ENCODE measurements around the gene SLC5A2.

The SLC5A2 gene

DNA sequence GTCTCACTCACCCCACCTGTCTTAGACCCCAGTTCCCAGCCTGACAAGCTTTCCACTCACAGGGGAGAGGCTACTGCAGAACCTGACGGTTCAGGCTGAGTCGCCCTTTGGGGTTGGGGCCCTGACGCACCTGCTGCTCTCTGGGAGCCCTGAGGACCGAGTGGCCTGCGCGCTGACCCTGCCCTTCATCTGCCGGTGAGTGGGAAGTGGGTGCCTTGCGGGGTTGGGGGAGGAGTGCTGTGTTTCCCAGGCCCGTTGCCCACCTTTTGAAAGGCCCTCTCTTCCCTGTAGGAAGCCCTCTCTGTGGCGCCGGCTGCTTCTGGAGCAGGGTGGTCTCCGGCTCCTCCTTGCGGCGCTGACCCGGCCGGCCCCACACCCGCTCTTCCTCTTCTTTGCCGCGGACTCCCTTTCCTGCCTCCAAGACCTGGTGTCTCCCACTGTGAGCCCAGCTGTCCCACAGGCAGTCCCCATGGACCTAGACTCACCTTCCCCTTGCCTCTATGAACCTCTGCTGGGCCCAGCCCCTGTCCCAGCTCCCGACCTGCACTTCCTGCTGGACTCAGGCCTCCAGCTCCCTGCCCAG is 17.0 kb upstream of the SLC5A2 start:
- no peak for DNase-seq (ENCODE audit: low spot score)
- in situ Hi-C loops (cut with MboI; ENCODE audit: low sequenced_read_pairs, unreplicated experiment), result no loop called here
- TF ChIP-seq, protein P1, sequence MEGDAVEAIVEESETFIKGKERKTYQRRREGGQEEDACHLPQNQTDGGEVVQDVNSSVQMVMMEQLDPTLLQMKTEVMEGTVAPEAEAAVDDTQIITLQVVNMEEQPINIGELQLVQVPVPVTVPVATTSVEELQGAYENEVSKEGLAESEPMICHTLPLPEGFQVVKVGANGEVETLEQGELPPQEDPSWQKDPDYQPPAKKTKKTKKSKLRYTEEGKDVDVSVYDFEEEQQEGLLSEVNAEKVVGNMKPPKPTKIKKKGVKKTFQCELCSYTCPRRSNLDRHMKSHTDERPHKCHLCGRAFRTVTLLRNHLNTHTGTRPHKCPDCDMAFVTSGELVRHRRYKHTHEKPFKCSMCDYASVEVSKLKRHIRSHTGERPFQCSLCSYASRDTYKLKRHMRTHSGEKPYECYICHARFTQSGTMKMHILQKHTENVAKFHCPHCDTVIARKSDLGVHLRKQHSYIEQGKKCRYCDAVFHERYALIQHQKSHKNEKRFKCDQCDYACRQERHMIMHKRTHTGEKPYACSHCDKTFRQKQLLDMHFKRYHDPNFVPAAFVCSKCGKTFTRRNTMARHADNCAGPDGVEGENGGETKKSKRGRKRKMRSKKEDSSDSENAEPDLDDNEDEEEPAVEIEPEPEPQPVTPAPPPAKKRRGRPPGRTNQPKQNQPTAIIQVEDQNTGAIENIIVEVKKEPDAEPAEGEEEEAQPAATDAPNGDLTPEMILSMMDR (IDR thresholded peaks at IDR 0.05; ENCODE audit: borderline replicate concordance, control extremely low read depth, extremely low read depth, insufficient read depth, missing control alignments), result no peak

- in situ Hi-C loops (cut with MboI; ENCODE audit: low sequenced_read_pairs, unreplicated experiment), result no loop called here
- TF ChIP-seq, protein P1 (IDR thresholded peaks at IDR 0.05; ENCODE audit: borderline replicate concordance, control extremely low read depth, extremely low read depth, insufficient read depth, missing control alignments), result no peak
- DNase-seq (ENCODE audit: low spot score), result no peak
Measured at GRCh38 chr16:31466381-31466841, 16.5 kb upstream of the SLC5A2 start.

DNA sequence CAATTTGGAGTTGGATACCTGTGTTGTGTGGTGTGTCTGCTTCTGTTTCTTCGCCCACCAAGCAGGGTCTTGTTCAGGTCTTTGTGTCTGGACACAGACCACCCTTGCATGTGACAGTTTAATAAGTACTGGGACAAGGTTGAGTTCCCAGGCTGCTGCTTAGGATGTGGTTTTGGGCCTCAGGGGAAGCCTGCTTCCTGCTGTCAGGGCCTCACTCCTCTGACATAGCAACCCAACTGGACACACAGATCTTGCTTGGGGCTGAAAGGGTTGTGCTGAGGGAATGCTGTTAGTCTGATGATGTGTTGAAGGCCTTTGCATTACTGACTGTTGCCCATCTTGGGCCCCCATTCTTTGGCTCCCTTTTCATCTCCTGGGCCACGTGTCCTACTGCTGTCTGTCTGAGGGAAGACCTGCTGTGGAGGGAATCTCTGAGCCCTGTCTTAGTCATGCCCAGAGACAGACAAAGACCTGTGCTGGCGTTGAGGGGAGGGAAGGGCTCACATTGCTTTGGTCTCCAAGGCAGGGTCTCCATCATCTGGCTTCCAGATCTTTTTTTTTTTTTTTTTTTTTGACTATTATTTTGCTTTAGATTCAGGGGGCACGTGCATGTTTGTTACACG is 15.7 kb upstream of the SLC5A2 start:
- in situ Hi-C loops (cut with MboI; ENCODE audit: low sequenced_read_pairs, unreplicated experiment), result no loop called here
- no peak for DNase-seq (ENCODE audit: low spot score)
- TF ChIP-seq, protein P1 (IDR thresholded peaks at IDR 0.05; ENCODE audit: borderline replicate concordance, control extremely low read depth, extremely low read depth, insufficient read depth, missing control alignments), result no peak

- in situ Hi-C loops (cut with MboI; ENCODE audit: low sequenced_read_pairs, unreplicated experiment), result no loop called here
- TF ChIP-seq, protein P1 (IDR thresholded peaks at IDR 0.05; ENCODE audit: borderline replicate concordance, control extremely low read depth, extremely low read depth, insufficient read depth, missing control alignments), result no peak
- DNase-seq (ENCODE audit: low spot score), result no peak
Measured at GRCh38 chr16:31467858-31468257, 15.1 kb upstream of the SLC5A2 start.

- DNase-seq (ENCODE audit: low spot score), result no peak
- in situ Hi-C loops (cut with MboI; ENCODE audit: low sequenced_read_pairs, unreplicated experiment), result no loop called here
- TF ChIP-seq, protein P1 (IDR thresholded peaks at IDR 0.05; ENCODE audit: borderline replicate concordance, control extremely low read depth, extremely low read depth, insufficient read depth, missing control alignments), result no peak
Measured at GRCh38 chr16:31470615-31471014, 12.3 kb upstream of the SLC5A2 start.

- TF ChIP-seq, protein P1 (IDR thresholded peaks at IDR 0.05; ENCODE audit: borderline replicate concordance, control extremely low read depth, extremely low read depth, insufficient read depth, missing control alignments), result no peak
- DNase-seq (ENCODE audit: low spot score), result no peak
- in situ Hi-C loops (cut with MboI; ENCODE audit: low sequenced_read_pairs, unreplicated experiment), result no loop called here
Measured at GRCh38 chr16:31471241-31471874, 11.6 kb upstream of the SLC5A2 start.

All from GM13976 (cell line).